HG02610 (cell line): ENCODE results near the gene TPPP.
A peak's percentile ranks its signal among the peaks of the same experiment; 100 is the strongest.
"Not testable (repeated sequence)": the region's sequence is repeated elsewhere in the genome, so short reads cannot be mapped to it uniquely, and the experiment has no call there.

Experiments used
- ATAC-seq: cut with Tn5 transposase; IDR thresholded peaks from one replicate; pipeline ENCODE4 v1.9.1; 2021; ENCODE audit warnings: mild to moderate bottlenecking, moderate library complexity; ENCODE audit not compliant: unreplicated experiment

TPPP gene

DNA sequence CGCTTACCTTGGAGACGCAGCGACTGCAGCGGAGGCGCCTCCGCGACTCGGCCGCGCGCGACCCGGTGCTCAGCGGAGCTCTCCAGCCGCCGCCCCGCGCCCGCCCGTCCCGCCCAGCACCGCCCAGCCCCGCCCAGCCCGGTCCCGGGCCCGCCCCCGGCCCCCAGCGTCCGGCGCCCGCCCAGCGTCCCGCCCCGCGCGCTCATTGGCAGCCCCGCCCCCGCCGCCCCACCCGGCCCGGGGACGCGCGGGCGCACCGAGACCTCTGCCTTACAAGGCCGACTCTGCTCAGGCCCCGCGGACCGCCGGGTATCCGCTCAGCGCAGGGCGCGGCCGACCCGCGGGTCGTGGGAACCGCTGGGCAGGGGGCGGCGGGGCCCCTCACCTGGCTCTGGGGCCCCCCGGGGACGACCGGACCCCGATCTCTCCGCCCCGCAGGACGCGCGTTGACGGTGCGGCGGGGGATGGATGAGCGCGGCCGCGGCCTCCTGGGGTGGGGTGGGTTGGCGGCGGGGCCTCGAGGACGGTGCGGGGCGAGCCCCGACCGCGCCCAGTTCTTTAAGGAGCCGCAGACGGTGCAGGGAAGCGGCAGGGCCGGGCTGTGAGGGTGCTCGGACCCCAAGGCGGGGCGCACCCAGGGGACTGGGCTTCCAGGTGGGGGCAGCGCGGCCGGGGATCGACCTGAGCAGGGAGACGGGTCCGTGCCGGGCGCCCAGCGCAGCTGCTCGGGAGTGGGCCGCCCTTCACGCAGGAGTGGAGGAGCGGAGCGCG lies at the start of gene TPPP:
TPPP (minus strand) TSS at position 82 of the 771 bp plus-strand sequence. CDS start 15,292 bp downstream, outside the sequence.
- peak; percentile 54 for ATAC-seq

DNA sequence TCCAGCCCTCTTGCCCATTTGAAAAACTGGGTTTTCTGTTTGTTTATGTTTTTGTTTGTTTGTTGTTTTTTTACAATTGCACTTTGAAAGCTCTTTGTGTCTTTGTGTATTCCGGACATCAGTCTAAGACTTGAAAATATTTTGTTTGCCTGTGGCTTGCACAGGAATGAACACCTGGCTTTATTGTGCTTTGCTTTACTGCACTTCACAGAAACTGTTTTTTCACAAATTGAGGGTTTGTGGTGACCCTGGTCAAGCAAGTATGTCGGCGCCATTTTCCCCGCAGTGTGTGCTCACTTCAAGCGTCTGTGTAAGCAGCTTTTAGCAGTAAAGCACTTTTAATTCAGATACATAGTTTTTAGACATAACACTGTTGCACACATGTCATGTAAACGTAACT lies 49.1 kb upstream of the TPPP start:
- ATAC-seq: not testable (repeated sequence)

DNA sequence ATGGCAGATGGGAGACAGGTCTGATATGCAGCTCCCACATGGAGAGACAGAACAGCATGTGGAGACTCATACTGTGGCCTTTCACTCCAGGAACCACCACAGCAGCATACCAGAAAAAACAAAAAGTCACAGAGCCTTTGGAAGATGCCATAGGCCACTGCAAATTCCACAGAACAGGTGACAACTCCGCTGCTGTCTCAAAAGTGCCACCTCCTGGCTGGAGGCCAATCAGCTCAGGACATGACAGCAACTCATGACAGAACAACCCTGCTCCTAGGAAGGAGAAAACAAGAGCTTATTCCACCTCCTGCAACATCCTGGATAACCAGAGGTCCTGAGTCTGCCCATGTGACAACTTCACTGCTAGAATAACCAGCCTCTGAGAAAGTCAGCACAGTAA lies 41.0 kb upstream of the TPPP start:
- ATAC-seq: not testable (repeated sequence)

GRCh38 chr5:732754-733454 lies 39.8 kb upstream of the TPPP start:
- ATAC-seq: not testable (repeated sequence)

DNA sequence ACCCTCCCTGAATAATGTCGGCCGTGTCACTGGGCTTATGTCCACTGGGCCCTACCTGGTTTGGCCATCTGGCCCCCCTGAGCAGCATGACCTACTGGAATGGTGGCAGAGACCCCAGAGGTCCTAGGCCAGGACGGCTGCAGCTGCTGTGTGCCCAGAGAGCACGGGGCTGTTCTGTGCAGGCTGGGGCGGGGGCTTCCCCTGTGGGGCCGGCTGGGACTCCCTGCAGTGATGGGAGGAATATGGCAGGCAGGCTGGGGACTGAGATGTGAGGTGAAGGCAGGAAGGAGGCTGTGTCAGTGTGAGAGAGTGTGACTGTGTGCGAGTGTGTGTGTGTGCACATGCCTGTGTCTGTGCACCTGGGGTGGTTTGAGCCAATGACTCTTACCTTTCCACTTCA lies 36.1 kb upstream of the TPPP start:
- not testable (repeated sequence) for ATAC-seq

- ATAC-seq: not testable (repeated sequence)
Observed at GRCh38 chr5:727087-727486, 33.9 kb upstream of the TPPP start.

- ATAC-seq: not testable (repeated sequence)
Observed at GRCh38 chr5:723865-724264, 30.7 kb upstream of the TPPP start.

GRCh38 chr5:723309-723708 lies 30.2 kb upstream of the TPPP start:
- ATAC-seq: not testable (repeated sequence)

- ATAC-seq: not testable (repeated sequence)
Observed at GRCh38 chr5:719379-719778, 26.2 kb upstream of the TPPP start.

DNA sequence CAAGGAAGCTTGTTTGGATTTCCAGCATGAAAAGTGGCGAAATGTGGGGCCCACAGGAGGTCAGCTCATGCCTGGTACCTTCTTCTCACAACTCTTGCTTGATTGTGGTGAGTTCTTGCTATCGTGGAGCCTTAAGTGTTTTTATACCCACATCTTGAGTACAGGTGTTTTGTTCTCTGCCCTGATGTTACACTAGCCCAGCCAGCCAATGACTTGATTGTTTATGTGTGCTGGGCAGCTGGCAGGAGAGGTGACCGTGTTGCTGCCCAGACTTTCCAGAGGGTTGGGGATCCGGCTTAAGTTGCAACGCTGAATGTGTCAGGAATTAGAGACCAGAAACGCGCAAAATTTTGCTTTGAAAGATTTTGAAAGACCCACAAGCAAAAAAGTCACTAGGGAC lies 24.0 kb upstream of the TPPP start:
- no peak for ATAC-seq

DNA sequence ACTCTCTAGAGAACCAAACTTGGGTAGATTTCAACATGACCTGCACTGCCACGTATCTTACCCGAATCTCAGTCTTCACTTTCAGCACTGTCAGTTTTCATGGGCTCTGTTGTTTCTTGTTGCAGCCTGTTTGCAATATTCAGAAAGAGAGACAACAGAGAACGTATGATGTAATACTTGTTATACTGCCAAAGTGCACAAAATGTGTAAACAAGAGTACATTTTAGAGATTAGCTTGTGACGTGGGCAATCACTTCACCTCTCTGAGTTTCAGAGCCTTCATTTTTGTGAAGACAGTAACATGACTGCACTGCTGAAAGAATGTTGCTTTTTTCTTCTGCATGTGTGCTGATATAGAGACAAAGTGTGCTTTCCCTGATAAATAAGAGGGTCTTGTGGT lies 23.6 kb upstream of the TPPP start:
- ATAC-seq: not testable (repeated sequence)

- ATAC-seq: not testable (repeated sequence)
Observed at GRCh38 chr5:715636-716035, 22.5 kb upstream of the TPPP start.

DNA sequence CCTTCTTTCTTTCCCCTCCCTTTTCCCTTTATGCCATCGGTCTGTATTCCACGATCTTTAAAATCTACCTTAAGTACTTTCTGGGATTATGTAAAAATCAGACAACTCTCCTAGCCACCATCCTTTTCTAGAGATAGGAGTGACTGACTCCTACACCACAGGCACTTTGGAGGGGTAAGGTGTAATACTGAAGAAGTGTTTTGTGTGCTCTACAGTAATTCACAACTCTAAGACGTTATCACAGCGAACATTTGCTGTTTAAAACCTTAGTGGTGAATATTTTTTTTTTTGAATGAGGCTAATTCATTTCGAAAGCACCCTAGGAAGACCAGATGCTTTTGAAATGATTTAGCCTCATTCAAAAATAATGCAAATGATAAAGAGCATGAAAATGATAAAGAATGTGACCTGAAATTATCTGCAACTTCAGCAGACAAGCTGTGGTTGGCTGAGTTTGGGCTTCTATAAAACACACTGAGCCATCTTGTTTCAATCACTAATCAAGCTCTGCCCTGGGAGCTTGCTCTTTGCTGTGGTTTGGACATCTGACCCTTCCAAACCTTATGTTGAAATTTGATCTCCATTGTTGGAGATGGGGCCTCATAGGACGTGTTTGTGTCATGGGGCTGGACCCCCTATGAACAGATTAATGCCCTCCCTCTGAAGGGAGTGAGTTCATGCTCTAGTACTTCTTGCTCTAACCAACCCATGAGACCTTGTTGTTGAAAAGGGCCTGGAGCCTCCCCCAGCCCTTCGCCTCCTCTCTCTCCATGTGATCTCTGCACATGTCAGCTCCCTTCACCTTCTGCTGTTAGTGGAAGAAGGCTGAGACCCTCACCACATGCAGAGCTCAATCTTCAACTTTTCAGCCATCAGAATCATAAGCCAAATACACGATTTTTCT lies 21.3 kb upstream of the TPPP start:
- not testable (repeated sequence) for ATAC-seq

DNA sequence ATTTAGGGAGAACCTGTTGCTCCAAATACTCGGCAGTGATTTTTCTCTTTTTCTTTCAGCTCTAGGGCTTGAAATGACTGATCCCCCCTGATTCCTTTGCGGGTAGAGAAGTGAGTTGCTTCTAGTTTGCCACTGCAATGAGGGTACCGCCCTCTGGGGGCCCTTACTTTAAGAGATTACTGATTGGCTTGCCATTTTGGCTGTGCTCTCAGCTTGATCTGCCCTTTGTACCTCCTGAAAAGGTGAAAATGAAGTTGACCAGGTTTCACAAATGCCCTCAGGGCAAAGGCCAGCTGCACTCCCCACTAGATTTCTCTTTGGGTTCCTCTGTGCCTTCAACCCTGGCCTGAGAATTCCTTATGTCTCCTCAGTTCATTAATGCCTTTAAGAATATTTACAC lies 20.5 kb upstream of the TPPP start:
- ATAC-seq: not testable (repeated sequence)

DNA sequence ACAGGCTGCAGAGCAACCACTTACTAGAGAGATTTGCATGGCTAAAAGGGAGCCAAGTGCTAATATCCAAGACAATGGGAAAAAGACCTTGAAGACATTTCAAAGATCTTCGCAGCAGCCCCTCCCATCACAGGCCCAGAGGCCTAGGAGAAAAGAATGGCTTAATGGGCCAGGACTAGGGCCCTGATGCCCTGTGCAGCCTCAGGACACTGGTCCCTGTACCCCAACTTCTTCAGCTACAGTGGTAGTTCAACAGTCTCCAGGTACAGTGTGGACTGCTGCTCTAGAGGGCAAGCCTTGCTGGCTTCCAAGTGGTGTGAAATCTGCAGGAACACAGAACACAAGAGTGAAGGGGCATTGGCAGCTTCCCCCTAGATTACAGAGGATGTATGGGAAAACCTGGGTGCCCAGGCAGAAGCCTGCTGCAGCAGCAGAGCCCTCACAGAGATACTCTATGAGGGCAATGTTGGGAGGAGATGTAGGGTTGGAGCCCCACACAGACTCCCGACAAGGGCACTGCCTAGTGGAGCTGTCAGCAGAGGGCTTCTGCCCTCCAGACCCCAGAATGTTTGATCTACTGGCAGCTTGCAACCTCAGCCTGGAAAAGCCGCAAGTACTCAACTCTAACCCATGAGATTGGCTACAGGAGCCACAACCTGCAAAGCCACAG lies 15.8 kb upstream of the TPPP start:
- ATAC-seq: not testable (repeated sequence)

- not testable (repeated sequence) for ATAC-seq
Observed at GRCh38 chr5:708374-708773, 15.2 kb upstream of the TPPP start.

DNA sequence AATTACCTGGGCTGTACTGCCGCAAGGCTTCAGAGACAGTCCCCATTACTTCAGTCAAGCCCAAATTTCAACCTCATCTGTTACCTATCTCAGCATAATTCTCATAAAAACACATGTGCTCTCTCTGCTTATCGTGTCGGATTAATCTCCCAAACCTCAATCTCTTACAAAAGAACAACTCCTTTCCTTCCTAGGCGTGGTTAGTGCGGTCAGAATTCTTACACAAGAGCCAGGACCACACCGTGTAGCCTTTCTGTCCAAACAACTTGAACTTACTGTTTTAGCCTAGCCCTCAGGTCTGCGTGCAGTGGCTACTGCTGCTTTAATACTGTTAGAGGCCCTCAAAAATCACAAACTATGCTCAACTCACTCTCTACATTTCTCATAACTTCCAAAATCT lies 13.0 kb upstream of the TPPP start:
- not testable (repeated sequence) for ATAC-seq

DNA sequence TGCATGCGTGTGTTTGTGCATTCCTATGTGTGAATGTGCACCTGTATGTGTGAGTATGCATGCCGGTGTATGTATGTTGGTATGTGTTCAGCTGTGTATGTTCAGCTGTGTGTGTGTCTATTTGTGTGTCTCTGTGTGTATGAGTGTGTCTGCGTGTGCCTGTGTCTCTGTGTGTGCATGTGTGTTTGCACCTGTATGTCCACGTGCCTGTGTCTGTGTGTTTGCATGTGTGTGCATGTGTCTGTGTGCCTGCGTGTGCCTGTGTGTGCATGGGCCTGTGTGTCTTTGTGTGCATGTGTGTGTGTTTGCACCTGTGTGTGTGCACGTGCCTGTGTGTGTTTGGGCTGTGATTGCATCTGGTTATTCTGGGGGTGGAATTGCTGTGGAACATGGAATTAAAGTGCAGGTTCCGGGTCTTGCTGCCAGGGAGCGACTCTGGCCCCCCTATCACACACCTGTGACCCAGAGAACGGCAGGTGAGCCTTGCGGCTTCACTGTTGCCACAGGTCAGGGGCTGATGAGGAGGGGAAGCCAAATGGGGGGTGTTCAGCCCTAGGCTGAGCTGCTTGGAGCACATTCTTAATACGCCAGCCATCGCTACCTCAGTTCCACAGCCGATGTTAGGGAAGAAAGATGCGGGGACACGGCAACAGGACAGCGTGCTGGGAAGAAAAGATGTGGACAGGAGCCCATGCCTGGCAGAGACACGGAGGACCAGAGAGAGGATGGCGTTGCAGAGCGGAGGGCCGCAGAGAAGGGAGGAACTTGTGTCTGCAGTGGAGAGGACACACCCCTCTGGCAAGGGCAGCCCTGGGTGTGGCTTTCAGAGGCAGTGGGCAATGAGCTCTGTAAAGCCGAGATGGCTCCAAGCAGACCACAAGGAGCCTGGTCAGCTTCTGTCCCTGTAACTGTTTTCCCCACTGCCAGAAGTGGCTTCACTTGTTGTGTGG lies 3.9 kb upstream of the TPPP start:
- ATAC-seq: not testable (repeated sequence)

- not testable (repeated sequence) for ATAC-seq
Observed at GRCh38 chr5:696191-696590, 3.0 kb upstream of the TPPP start.
